ENCODE results near the gene OCRL.

The OCRL gene

DNA sequence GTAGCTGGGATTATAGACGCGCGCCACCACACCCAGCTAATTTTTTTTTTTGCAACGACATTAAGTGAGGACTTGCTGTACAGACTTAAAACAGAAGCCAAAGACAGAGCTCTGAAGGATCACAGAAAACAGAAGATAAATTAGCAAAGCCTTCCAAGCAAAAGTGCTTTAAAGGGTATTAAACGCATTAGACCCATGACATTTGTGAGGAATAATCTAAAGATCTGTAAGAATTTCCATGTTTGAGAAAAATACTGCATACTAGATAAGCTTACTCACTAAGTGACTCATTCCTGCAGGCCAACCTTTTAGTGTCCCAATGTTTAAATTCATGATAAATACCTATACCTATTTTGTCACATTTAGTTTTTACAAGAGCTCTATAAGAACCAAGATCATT is 44.2 kb upstream of the OCRL start:
- Histone ChIP-seq H3K4me2 (ENCODE audit: low read length) (no peak overlapping the region), H3F3A (ENCODE audit: control insufficient read depth, insufficient read depth) (no peaks in the 10 kb centered on the region), H3K4me1 (ENCODE audit: control insufficient read depth, low read length) (no peaks in the 10 kb centered on the region), H4K20me1 (ENCODE audit: control insufficient read depth, insufficient read depth, low read depth, low read length) (no peaks in the 10 kb centered on the region), H3K4me3 (ENCODE audit: low read length) (no peak overlapping the region), H3K36me3 (ENCODE audit: control insufficient read depth, low read length) (no peaks in the 10 kb centered on the region), H3K27me3 (ENCODE audit: control insufficient read depth, low read length) (no peaks in the 10 kb centered on the region), H3K27ac (ENCODE audit: low read depth, low read length) (no peak overlapping the region), H3K9me2 (replicated peaks; ENCODE audit: control insufficient read depth, low read length) (no peaks in the 10 kb centered on the region), H3K79me2 (ENCODE audit: control insufficient read depth, low read length) (no peaks in the 10 kb centered on the region), H3K9me3 (ENCODE audit: control insufficient read depth, insufficient read depth, low read length) (no peaks in the 10 kb centered on the region)
- no peak for TF ChIP-seq CTCF (IDR thresholded peaks at IDR 0.05; ENCODE audit: low read depth, low read length, poor library complexity, severe bottlenecking)
- no peak for TF ChIP-seq EZH2phosphoT487 (IDR thresholded peaks at IDR 0.05; ENCODE audit: borderline replicate concordance, low read length)

- Histone ChIP-seq H3K4me2 (ENCODE audit: low read length) (no peak overlapping the region), H3K36me3 (ENCODE audit: control insufficient read depth, low read length) (no peaks in the 10 kb centered on the region), H3K27me3 (ENCODE audit: control insufficient read depth, low read length) (no peaks in the 10 kb centered on the region), H3K4me3 (ENCODE audit: low read length) (no peak overlapping the region), H3K9me3 (ENCODE audit: control insufficient read depth, insufficient read depth, low read length) (no peaks in the 10 kb centered on the region), H3K9me2 (replicated peaks; ENCODE audit: control insufficient read depth, low read length) (no peaks in the 10 kb centered on the region), H4K20me1 (ENCODE audit: control insufficient read depth, insufficient read depth, low read depth, low read length) (no peaks in the 10 kb centered on the region), H3K27ac (ENCODE audit: low read depth, low read length) (no peak overlapping the region), H3K4me1 (ENCODE audit: control insufficient read depth, low read length) (no peaks in the 10 kb centered on the region), H3K79me2 (ENCODE audit: control insufficient read depth, low read length) (no peaks in the 10 kb centered on the region), H3F3A (ENCODE audit: control insufficient read depth, insufficient read depth) (no peaks in the 10 kb centered on the region)
- TF ChIP-seq EZH2phosphoT487 (IDR thresholded peaks at IDR 0.05; ENCODE audit: borderline replicate concordance, low read length) (no peak), CTCF (IDR thresholded peaks at IDR 0.05; ENCODE audit: low read depth, low read length, poor library complexity, severe bottlenecking) (no peak)
Observed at GRCh38 chrX:129496625-129497024, 43.4 kb upstream of the OCRL start.

- H4K20me1 ChIP-seq (ENCODE audit: control insufficient read depth, insufficient read depth, low read depth, low read length), result no peaks in the 10 kb centered on the region
- H3K4me3 ChIP-seq (ENCODE audit: low read length), result no peak overlapping the region
- no peaks in the 10 kb centered on the region for H3K9me3 ChIP-seq (ENCODE audit: control insufficient read depth, insufficient read depth, low read length)
- no peaks in the 10 kb centered on the region for H3F3A ChIP-seq (ENCODE audit: control insufficient read depth, insufficient read depth)
- H3K27me3 ChIP-seq (ENCODE audit: control insufficient read depth, low read length), result no peaks in the 10 kb centered on the region
- no peaks in the 10 kb centered on the region for H3K79me2 ChIP-seq (ENCODE audit: control insufficient read depth, low read length)
- no peaks in the 10 kb centered on the region for H3K9me2 ChIP-seq (replicated peaks; ENCODE audit: control insufficient read depth, low read length)
- TF ChIP-seq CTCF (IDR thresholded peaks at IDR 0.05; ENCODE audit: low read depth, low read length, poor library complexity, severe bottlenecking) (no peak), EZH2phosphoT487 (IDR thresholded peaks at IDR 0.05; ENCODE audit: borderline replicate concordance, low read length) (no peak)
- H3K4me2 ChIP-seq (ENCODE audit: low read length), result no peak overlapping the region
- no peaks in the 10 kb centered on the region for H3K4me1 ChIP-seq (ENCODE audit: control insufficient read depth, low read length)
- no peaks in the 10 kb centered on the region for H3K36me3 ChIP-seq (ENCODE audit: control insufficient read depth, low read length)
- H3K27ac ChIP-seq (ENCODE audit: low read depth, low read length), result no peak overlapping the region
Observed at GRCh38 chrX:129497146-129497843, 42.8 kb upstream of the OCRL start.

All from DOHH2 (cell line).